ENCODE data around the gene TARS1. TPM values are rescaled to one million over a fixed set of nuclear protein-coding genes. Genes with fewer than 3 reads are reported as not detected.
"Not testable (repeated sequence)": the region's sequence is repeated elsewhere in the genome, so short reads cannot be mapped to it uniquely, and the experiment has no call there.

The TARS1 gene
- total and polyA plus RNA-seq, 3 experiments from 2014 or later = 71.5 to 236 (median 234) TPM

GRCh38 chr5:33430983-33431382 is 9.8 kb upstream of the TARS1 start:
- Mint-ChIP-seq H3K36me3 (peaks cover 0 to 3% (median 0%) of the 10 kb centered on the region in 3 donors), H3K4me1 (peaks cover 5 to 6% (median 5%) of the 10 kb centered on the region in 3 donors), H3K9me3 (no peaks in the 10 kb centered on the region), H3K27ac (no peak overlapping the region), H3K4me3 (no peak overlapping the region), H3K27me3 (peaks cover 6 to 35% of the 10 kb centered on the region in 2 donors)
- CTCF ChIA-PET = interaction anchor here (1.2 to 2.0 kb wide), 2 partner anchors 504 to 539 kb away, joined by 3 to 5 read pairs; no protein-coding TSS in a partner anchor
- POLR2A ChIA-PET = no interaction called here
- DNase-seq = no peak
- H3K9me3 ChIP-seq (ENCODE audit: low read length) = no peaks in the 10 kb centered on the region
- H3K27me3 ChIP-seq (ENCODE audit: insufficient read depth, low read length, poor library complexity, severe bottlenecking) = no peaks in the 10 kb centered on the region
- H3K36me3 ChIP-seq (ENCODE audit: insufficient read depth, low read length) = no peaks in the 10 kb centered on the region
- H3K4me1 ChIP-seq (ENCODE audit: insufficient read depth, low read length) = no peaks in the 10 kb centered on the region
- no peak overlapping the region for H3K27ac ChIP-seq (ENCODE audit: low read depth, low read length)
- no peak overlapping the region for H3K4me3 ChIP-seq (ENCODE audit: low read length)

- H3K36me3 ChIP-seq (ENCODE audit: insufficient read depth, low read length) = no peaks in the 10 kb centered on the region
- H3K36me3 Mint-ChIP-seq = peaks cover 0 to 3% (median 0%) of the 10 kb centered on the region in 3 donors
- peaks cover 5 to 8% (median 7%) of the 10 kb centered on the region in 3 donors for H3K4me1 Mint-ChIP-seq
- no peak overlapping the region for H3K27ac ChIP-seq (ENCODE audit: low read depth, low read length)
- no peak overlapping the region for H3K4me3 Mint-ChIP-seq
- ChIA-PET POLR2A (no interaction called here), CTCF (no interaction called here)
- H3K4me1 ChIP-seq (ENCODE audit: insufficient read depth, low read length) = no peaks in the 10 kb centered on the region
- peaks cover 6 to 19% of the 10 kb centered on the region in 2 donors for H3K27me3 Mint-ChIP-seq
- H3K4me3 ChIP-seq (ENCODE audit: low read length) = no peak overlapping the region
- H3K27me3 ChIP-seq (ENCODE audit: insufficient read depth, low read length, poor library complexity, severe bottlenecking) = no peaks in the 10 kb centered on the region
- no peaks in the 10 kb centered on the region for H3K9me3 Mint-ChIP-seq
- no peak overlapping the region for H3K27ac Mint-ChIP-seq
- DNase-seq = no peak
- no peaks in the 10 kb centered on the region for H3K9me3 ChIP-seq (ENCODE audit: low read length)
Measured at GRCh38 chr5:33432656-33433055, 8.1 kb upstream of the TARS1 start.

DNA sequence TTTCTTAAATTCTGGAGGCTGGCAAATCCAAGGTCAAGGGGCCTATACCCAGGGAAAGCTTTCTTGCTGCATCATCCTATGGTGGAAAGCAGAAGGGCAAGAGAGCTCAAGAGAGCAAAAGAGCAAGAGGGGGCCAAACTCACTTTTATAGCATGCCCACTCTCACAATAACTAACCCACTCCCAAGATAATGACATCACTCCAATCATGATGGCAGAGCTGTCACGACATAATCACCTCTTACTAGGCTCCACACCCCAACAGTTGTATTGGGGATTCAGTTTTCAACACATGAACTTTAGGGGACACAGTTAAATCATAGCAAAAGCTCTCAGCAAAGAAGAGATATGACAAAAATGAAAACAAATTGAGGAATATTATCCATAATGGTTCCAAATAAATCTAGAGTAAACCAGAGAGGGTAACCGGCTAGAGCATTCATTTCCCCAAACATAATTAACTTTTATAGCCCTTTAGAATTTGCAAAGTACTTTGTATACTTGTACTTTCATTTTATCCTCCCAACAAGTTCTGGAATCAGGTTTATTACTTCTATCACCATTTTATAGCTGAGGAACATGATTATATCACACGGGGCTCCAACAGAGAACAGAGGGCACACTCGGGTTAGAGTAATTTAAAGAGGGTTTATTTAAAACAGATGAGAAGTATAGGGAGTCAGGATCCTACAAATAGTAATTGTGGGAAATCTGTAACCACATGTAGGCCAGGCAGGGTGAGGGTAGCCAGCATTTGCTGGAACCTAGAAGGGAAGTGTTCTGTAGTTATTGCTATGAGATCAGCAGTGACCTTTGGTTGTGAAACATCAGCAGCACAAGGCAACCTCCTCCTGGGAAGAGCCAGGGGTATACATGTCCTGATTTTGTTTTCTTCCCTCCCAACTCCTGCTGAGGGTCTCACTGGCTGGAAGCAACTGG is 7.2 kb upstream of the TARS1 start:
- H3K27ac Mint-ChIP-seq = no peak overlapping the region
- peaks cover 6 to 8% (median 7%) of the 10 kb centered on the region in 3 donors for H3K4me1 Mint-ChIP-seq
- no peak overlapping the region for H3K27ac ChIP-seq (ENCODE audit: low read depth, low read length)
- H3K4me3 Mint-ChIP-seq = no peak overlapping the region
- no peaks in the 10 kb centered on the region for H3K36me3 ChIP-seq (ENCODE audit: insufficient read depth, low read length)
- H3K4me3 ChIP-seq (ENCODE audit: low read length) = no peak overlapping the region
- no peaks in the 10 kb centered on the region for H3K27me3 ChIP-seq (ENCODE audit: insufficient read depth, low read length, poor library complexity, severe bottlenecking)
- H3K27me3 Mint-ChIP-seq = peaks cover 5 to 13% of the 10 kb centered on the region in 2 donors
- H3K9me3 ChIP-seq (ENCODE audit: low read length) = no peaks in the 10 kb centered on the region
- no peak for DNase-seq
- POLR2A ChIA-PET = no interaction called here
- no peaks in the 10 kb centered on the region for H3K4me1 ChIP-seq (ENCODE audit: insufficient read depth, low read length)
- CTCF ChIA-PET = interaction anchor here (0.8 to 1.2 kb wide), 2 partner anchors 501 kb away, joined by 5 read pairs; no protein-coding TSS in a partner anchor
- H3K9me3 Mint-ChIP-seq = no peaks in the 10 kb centered on the region
- peaks cover 0 to 2% (median 0%) of the 10 kb centered on the region in 3 donors for H3K36me3 Mint-ChIP-seq

GRCh38 chr5:33435893-33436490 is 4.8 kb upstream of the TARS1 start:
- CTCF ChIA-PET = interaction anchor here (0.6 to 1.6 kb wide), 14 partner anchors 9 to 561 kb away, joined by 3 to 20 read pairs (median 4); partner anchors contain the start of gene RXFP3
- H3K27me3 Mint-ChIP-seq; H3K4me1 ChIP-seq (ENCODE audit: insufficient read depth, low read length); H3K4me1 Mint-ChIP-seq; H3K9me3 Mint-ChIP-seq; H3K27ac ChIP-seq (ENCODE audit: low read depth, low read length); H3K9me3 ChIP-seq (ENCODE audit: low read length); H3K36me3 ChIP-seq (ENCODE audit: insufficient read depth, low read length); H3K4me3 Mint-ChIP-seq; POLR2A ChIA-PET; H3K27me3 ChIP-seq (ENCODE audit: insufficient read depth, low read length, poor library complexity, severe bottlenecking); H3K4me3 ChIP-seq (ENCODE audit: low read length); H3K36me3 Mint-ChIP-seq: not testable (repeated sequence)
- peak; percentile 40 to 71 (median 58) for DNase-seq
- H3K27ac Mint-ChIP-seq = peak overlapping the region in 3 of 8 donors; percentile 2 to 17 (median 5)

DNA sequence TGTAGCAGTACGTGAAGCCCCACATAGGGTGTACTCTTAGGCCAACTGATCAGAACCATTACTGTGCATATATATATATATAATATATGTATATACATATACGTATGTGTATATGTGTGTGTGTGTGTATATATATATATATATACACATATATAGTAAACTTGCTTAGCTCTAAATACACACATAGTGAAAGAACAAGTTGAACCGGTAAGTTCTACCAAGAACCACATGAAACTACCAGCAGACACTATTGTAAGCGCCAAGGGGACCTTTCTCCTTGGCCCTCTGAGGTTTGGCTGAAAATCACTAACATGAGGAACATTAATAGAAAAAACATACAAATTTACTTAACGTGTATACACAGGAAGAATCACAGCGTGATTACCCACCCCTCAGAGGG is 1.8 kb upstream of the TARS1 start:
- Mint-ChIP-seq H3K36me3 (no peaks in the 10 kb centered on the region), H3K9me3 (no peaks in the 10 kb centered on the region), H3K27me3 (no peaks in the 10 kb centered on the region), H3K4me1 (peaks cover 16 to 18% (median 17%) of the 10 kb centered on the region in 3 donors), H3K27ac (peak overlapping the region in 2 of 8 donors; percentile 5 to 79), H3K4me3 (peak overlapping the region in 1 of 7 donors; percentile 17)
- no peak overlapping the region for H3K27ac ChIP-seq (ENCODE audit: low read depth, low read length)
- H3K4me3 ChIP-seq (ENCODE audit: low read length) = peak overlapping the region; percentile 82
- ChIA-PET CTCF (interaction anchor here (1.0 kb wide), 1 partner anchor 496 kb away, joined by 5 read pairs; no protein-coding TSS in a partner anchor), POLR2A (no interaction called here)
- no peaks in the 10 kb centered on the region for H3K36me3 ChIP-seq (ENCODE audit: insufficient read depth, low read length)
- H3K27me3 ChIP-seq (ENCODE audit: insufficient read depth, low read length, poor library complexity, severe bottlenecking) = no peaks in the 10 kb centered on the region
- no peak for DNase-seq
- peaks cover 24% of the 10 kb centered on the region for H3K4me1 ChIP-seq (ENCODE audit: insufficient read depth, low read length)
- no peaks in the 10 kb centered on the region for H3K9me3 ChIP-seq (ENCODE audit: low read length)

DNA sequence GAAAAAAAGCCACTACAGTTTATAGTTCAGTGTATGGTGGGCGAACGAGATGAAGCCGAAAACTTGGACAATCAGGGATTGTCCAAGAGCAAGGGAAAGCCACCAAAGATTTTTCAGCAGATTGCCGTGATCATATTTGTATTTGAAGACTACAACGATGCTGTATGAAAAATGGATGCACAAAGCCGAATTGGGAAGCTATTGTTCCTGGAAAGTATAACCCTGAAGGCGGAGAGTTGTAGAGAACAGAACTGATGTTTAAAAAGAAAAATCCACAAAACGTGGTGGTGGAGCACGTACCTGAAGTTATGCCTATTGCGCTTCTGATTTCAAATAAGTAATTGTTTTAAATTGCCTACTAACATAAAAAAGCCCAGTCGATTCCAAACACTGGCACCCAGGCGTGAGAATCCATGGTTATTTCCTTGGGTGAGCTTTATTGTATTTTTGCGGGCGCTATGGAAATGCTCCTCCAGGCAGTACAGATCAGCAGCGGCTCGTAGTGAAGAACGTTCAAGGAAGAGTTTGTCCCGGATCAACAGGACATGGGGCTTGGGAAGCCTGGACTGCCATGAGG is 772 bp upstream of the TARS1 start:
- ChIA-PET CTCF (interaction anchor here (0.7 kb wide), 1 partner anchor 530 kb away, joined by 3 read pairs; no protein-coding TSS in a partner anchor), POLR2A (no interaction called here)

GRCh38 chr5:33441241-33442177 is 744 bp downstream of the TARS1 start:
- H3K4me3 Mint-ChIP-seq = no peak overlapping the region
- H3K36me3 Mint-ChIP-seq = peaks cover 0 to 17% (median 7%) of the 10 kb centered on the region in 3 donors
- ChIA-PET POLR2A (no interaction called here), CTCF (interaction anchor here (0.7 to 0.9 kb wide), 2 partner anchors 529 to 1218 kb away, joined by 3 read pairs; no protein-coding TSS in a partner anchor)
- no peak overlapping the region for H3K27ac Mint-ChIP-seq
- DNase-seq = peak in 1 of 5 donors; percentile 7
- no peaks in the 10 kb centered on the region for H3K9me3 ChIP-seq (ENCODE audit: low read length)
- H3K27me3 Mint-ChIP-seq = no peaks in the 10 kb centered on the region
- peak overlapping the region; percentile 92 for H3K27ac ChIP-seq (ENCODE audit: low read depth, low read length)
- no peaks in the 10 kb centered on the region for H3K27me3 ChIP-seq (ENCODE audit: insufficient read depth, low read length, poor library complexity, severe bottlenecking)
- H3K4me3 ChIP-seq (ENCODE audit: low read length) = peak overlapping the region; percentile 82
- peaks cover 24% of the 10 kb centered on the region for H3K4me1 ChIP-seq (ENCODE audit: insufficient read depth, low read length)
- H3K9me3 Mint-ChIP-seq = no peaks in the 10 kb centered on the region
- H3K36me3 ChIP-seq (ENCODE audit: insufficient read depth, low read length) = peaks cover 13% of the 10 kb centered on the region
- H3K4me1 Mint-ChIP-seq = peaks cover 25 to 36% (median 30%) of the 10 kb centered on the region in 3 donors

More for the DNA sequence above, 772 bp upstream of the TARS1 start:
- Mint-ChIP-seq H3K27me3 (no peaks in the 10 kb centered on the region), H3K9me3 (no peaks in the 10 kb centered on the region), H3K4me1 (peaks cover 24 to 28% (median 25%) of the 10 kb centered on the region in 3 donors), H3K4me3 (no peak overlapping the region), H3K27ac (no peak overlapping the region), H3K36me3 (peaks cover 0 to 3% (median 0%) of the 10 kb centered on the region in 3 donors)
- H3K27ac ChIP-seq (ENCODE audit: low read depth, low read length) = peak overlapping the region; percentile 92
- no peaks in the 10 kb centered on the region for H3K9me3 ChIP-seq (ENCODE audit: low read length)
- no peaks in the 10 kb centered on the region for H3K27me3 ChIP-seq (ENCODE audit: insufficient read depth, low read length, poor library complexity, severe bottlenecking)
- peak overlapping the region; percentile 82 for H3K4me3 ChIP-seq (ENCODE audit: low read length)
- H3K4me1 ChIP-seq (ENCODE audit: insufficient read depth, low read length) = peaks cover 24% of the 10 kb centered on the region
- H3K36me3 ChIP-seq (ENCODE audit: insufficient read depth, low read length) = no peaks in the 10 kb centered on the region
- DNase-seq = no peak

Data from CD8-positive, alpha-beta memory T cell (primary cell).